Measurements from ENCODE around the gene CDKN1B. TPM values are rescaled to one million over a fixed set of nuclear protein-coding genes. Genes with fewer than 3 reads are reported as not detected.

CDKN1B gene
- total RNA-seq, 2 donors from 2014 or later: 202 to 252 TPM

GRCh38 chr12:12722435-12723148 lies 5.4 kb downstream of the CDKN1B start:
- Mint-ChIP-seq H3K27me3 (no peaks in the 10 kb centered on the region), H3K4me3 (peak overlapping the region; percentile 97), H3K27ac (peak overlapping the region; percentile 100), H3K4me1 (peaks cover 36% of the 10 kb centered on the region), H3K36me3 (ENCODE audit: low read depth) (peaks cover 23% of the 10 kb centered on the region)
- H3K9me3 ChIP-seq (ENCODE audit: control insufficient read depth, low read length, poor library complexity, severe bottlenecking): no peaks in the 10 kb centered on the region
- ATAC-seq: no peak
- no peak for DNase-seq

DNA sequence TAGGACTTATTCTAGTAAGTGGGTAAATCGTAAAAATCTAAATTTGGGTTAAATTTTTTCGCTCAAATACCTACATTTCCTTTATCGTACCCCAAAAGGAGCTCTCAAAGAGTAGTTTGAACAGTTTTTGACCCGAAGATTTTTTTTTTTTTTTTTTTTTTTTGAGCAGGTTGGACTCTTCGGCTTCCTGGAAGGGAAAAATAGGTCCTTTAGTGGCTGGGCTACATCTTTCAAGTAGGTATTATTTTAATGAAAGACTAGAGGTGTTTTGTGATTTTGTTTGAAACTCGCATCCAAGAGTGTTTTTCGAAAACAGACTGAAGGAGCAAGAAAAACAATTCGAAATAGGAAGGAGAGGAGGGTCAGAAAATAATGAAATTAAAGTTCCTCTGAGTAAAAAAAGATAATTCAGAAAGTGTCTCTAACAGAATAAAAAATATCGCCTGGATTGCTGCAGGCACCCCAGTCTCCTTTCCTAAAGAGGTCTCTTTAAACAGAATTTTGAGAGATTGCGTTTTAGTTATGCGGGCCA lies 6.0 kb downstream of the CDKN1B start:
- DNase-seq: no peak
- no peak for ATAC-seq
- H3K27me3 Mint-ChIP-seq: no peaks in the 10 kb centered on the region
- peaks cover 19% of the 10 kb centered on the region for H3K36me3 Mint-ChIP-seq (ENCODE audit: low read depth)
- H3K9me3 ChIP-seq (ENCODE audit: control insufficient read depth, low read length, poor library complexity, severe bottlenecking): no peaks in the 10 kb centered on the region
- H3K4me3 Mint-ChIP-seq: peak overlapping the region; percentile 97
- peaks cover 41% of the 10 kb centered on the region for H3K4me1 Mint-ChIP-seq
- H3K27ac Mint-ChIP-seq: peak overlapping the region; percentile 100

DNA sequence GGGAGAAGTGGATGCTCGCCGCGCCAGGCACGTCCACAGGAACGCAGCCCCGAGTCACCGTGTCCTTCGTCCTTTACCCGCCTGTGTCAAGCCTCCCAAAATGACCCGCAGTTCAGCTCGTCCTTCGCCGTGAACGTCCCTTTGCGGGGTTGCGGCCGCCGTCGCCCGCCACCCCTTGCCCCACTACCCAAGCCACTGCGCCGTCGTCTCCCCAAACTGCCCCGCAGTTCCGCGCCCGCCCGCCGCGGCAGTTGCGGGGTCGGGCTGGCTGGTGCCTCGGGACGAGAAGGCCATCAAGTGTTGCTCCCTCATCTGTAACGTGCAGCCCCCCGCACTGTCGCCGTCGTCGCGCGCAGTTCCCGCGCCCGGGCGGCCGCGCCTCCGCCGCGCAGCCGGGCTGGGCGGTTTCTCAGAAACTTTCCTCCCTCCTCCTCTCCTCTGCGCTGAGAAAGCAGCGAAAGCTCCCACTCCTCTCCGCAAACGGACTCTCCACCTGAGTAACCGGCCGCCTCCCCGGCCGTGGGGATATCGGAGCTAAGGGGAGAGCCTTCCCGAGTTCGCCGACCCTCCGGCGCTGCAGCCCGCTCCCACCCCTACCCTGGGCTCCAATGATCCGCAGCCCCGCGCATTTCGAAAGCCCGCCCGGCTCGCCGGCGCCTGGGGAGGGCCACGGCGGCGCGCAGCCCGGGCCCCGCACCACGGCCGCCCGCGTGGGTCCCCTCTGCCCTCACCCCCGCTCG lies 6.7 kb downstream of the CDKN1B start:
- peaks cover 42% of the 10 kb centered on the region for H3K4me1 Mint-ChIP-seq
- H3K27ac Mint-ChIP-seq: peak overlapping the region; percentile 100
- H3K36me3 Mint-ChIP-seq (ENCODE audit: low read depth): peaks cover 19% of the 10 kb centered on the region
- H3K4me3 Mint-ChIP-seq: peak overlapping the region; percentile 97
- DNase-seq: peak; percentile 15 to 35 (median 26)
- no peak for ATAC-seq
- no peaks in the 10 kb centered on the region for H3K9me3 ChIP-seq (ENCODE audit: control insufficient read depth, low read length, poor library complexity, severe bottlenecking)
- no peaks in the 10 kb centered on the region for H3K27me3 Mint-ChIP-seq

- Mint-ChIP-seq H3K27ac (peak overlapping the region; percentile 100), H3K36me3 (ENCODE audit: low read depth) (peaks cover 14% of the 10 kb centered on the region), H3K4me3 (peak overlapping the region; percentile 97), H3K27me3 (no peaks in the 10 kb centered on the region), H3K4me1 (peaks cover 39% of the 10 kb centered on the region)
- ATAC-seq (no peak), DNase-seq (no peak)
- no peaks in the 10 kb centered on the region for H3K9me3 ChIP-seq (ENCODE audit: control insufficient read depth, low read length, poor library complexity, severe bottlenecking)
Observed at GRCh38 chr12:12724421-12725085, 7.4 kb downstream of the CDKN1B start.

- H3K27me3 Mint-ChIP-seq: no peaks in the 10 kb centered on the region
- H3K9me3 ChIP-seq (ENCODE audit: control insufficient read depth, low read length, poor library complexity, severe bottlenecking): no peaks in the 10 kb centered on the region
- H3K27ac Mint-ChIP-seq: peak overlapping the region; percentile 100
- ATAC-seq: peak; percentile 75
- peaks cover 44% of the 10 kb centered on the region for H3K4me1 Mint-ChIP-seq
- DNase-seq: peak; percentile 81 to 91 (median 85)
- peak overlapping the region; percentile 97 for H3K4me3 Mint-ChIP-seq
- peaks cover 14% of the 10 kb centered on the region for H3K36me3 Mint-ChIP-seq (ENCODE audit: low read depth)
Observed at GRCh38 chr12:12725086-12725955, 8.2 kb downstream of the CDKN1B start.

DNA sequence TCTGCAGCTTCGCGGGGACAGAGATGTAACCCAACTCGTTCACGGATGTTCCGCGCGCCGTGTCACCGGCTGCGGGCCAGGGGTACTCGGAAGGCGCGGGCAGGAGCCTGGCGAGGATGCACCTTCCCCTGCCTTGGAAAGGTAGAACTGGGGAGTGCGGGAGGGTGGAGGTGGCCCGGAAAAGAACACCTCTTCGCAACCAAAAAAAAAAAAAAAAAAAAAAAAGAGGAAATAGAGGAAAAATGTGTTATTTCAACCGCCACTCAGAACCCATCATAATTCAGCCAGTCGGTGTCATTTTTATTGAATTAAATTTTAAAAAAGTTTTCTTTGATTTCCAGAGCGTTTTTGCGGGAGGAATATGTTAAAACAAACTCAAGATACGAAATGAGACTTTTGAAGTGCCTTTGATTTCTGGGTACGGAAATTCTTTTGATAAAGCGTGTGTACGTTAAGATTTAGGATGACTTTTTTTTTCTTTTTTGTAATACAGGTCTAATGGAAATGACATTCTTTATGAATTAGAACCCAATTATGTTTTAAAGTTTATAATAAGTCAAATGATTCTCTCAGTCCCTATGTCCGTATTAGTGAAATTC lies 8.9 kb downstream of the CDKN1B start:
- H3K9me3 ChIP-seq (ENCODE audit: control insufficient read depth, low read length, poor library complexity, severe bottlenecking): no peaks in the 10 kb centered on the region
- H3K4me3 Mint-ChIP-seq: peak overlapping the region; percentile 97

GRCh38 chr12:12726555-12727093 lies 9.5 kb downstream of the CDKN1B start:
- Mint-ChIP-seq H3K4me1 (peaks cover 38% of the 10 kb centered on the region), H3K4me3 (peak overlapping the region; percentile 97), H3K27ac (peak overlapping the region; percentile 100), H3K36me3 (ENCODE audit: low read depth) (peaks cover 7% of the 10 kb centered on the region), H3K27me3 (no peaks in the 10 kb centered on the region)
- ATAC-seq (no peak), DNase-seq (no peak)
- no peaks in the 10 kb centered on the region for H3K9me3 ChIP-seq (ENCODE audit: control insufficient read depth, low read length, poor library complexity, severe bottlenecking)

More for the DNA sequence above, 8.9 kb downstream of the CDKN1B start:
- Mint-ChIP-seq H3K36me3 (ENCODE audit: low read depth) (peaks cover 8% of the 10 kb centered on the region), H3K27me3 (no peaks in the 10 kb centered on the region), H3K4me1 (peaks cover 37% of the 10 kb centered on the region), H3K27ac (peak overlapping the region; percentile 100)
- DNase-seq: no peak
- ATAC-seq: no peak

GRCh38 chr12:12731178-12731577 lies 14.0 kb downstream of the CDKN1B start:
- DNase-seq: no peak
- Mint-ChIP-seq H3K27ac (no peak overlapping the region), H3K4me3 (no peak overlapping the region), H3K4me1 (peaks cover 42% of the 10 kb centered on the region), H3K27me3 (no peaks in the 10 kb centered on the region), H3K36me3 (ENCODE audit: low read depth) (peaks cover 2% of the 10 kb centered on the region)
- no peak for ATAC-seq
- H3K9me3 ChIP-seq (ENCODE audit: control insufficient read depth, low read length, poor library complexity, severe bottlenecking): no peaks in the 10 kb centered on the region

GRCh38 chr12:12731785-12732184 lies 14.6 kb downstream of the CDKN1B start:
- DNase-seq: no peak

DNA sequence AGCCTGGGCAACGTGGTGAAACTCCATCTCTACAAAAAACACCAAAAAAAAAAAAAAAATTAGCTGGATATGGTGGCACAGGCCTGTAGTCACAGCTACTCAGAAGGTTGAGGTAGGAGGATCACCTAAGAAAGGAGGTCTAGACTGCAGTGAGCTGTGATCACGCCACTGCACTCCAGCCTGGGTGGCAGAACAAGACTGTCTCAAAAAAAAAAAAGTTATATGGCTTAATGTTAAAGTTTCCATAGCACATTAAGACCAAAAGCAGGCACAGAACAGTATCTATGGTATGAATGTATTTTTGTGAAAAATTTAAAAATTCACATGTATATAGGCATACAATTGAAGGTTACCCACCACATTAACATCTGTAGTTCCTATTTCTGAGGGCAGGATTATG lies 15.9 kb downstream of the CDKN1B start:
- H3K4me1 Mint-ChIP-seq: peaks cover 42% of the 10 kb centered on the region
- peak overlapping the region; percentile 95 for H3K27ac Mint-ChIP-seq
- no peak overlapping the region for H3K4me3 Mint-ChIP-seq
- no peak for ATAC-seq
- no peak for DNase-seq
- no peaks in the 10 kb centered on the region for H3K27me3 Mint-ChIP-seq
- H3K36me3 Mint-ChIP-seq (ENCODE audit: low read depth): no peaks in the 10 kb centered on the region
- H3K9me3 ChIP-seq (ENCODE audit: control insufficient read depth, low read length, poor library complexity, severe bottlenecking): no peaks in the 10 kb centered on the region

More at GRCh38 chr12:12731785-12732184, 14.6 kb downstream of the CDKN1B start:
- Mint-ChIP-seq H3K4me3 (no peak overlapping the region), H3K36me3 (ENCODE audit: low read depth) (no peaks in the 10 kb centered on the region), H3K27me3 (no peaks in the 10 kb centered on the region), H3K27ac (peak overlapping the region; percentile 67), H3K4me1 (peaks cover 42% of the 10 kb centered on the region)
- ATAC-seq: no peak
- no peaks in the 10 kb centered on the region for H3K9me3 ChIP-seq (ENCODE audit: control insufficient read depth, low read length, poor library complexity, severe bottlenecking)

DNA sequence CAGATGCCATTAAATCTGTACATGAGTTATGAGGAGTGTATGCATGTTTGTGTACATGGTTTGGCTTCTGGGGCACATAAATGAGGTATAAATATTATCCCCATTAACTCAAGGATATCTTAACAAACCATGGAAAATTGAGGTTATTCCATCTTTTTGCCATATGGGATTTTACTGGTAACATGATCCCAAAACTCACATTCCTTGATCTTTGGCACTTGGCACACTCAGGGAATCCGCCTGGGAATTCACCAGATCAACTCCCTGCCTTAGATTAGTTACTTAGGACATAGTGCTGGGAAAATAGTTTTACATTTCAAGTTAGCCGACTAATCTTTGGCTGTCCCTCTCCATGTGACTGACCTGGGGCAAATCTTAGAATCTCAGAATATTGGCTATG lies 16.9 kb downstream of the CDKN1B start:
- no peak for DNase-seq
- no peaks in the 10 kb centered on the region for H3K9me3 ChIP-seq (ENCODE audit: control insufficient read depth, low read length, poor library complexity, severe bottlenecking)
- Mint-ChIP-seq H3K36me3 (ENCODE audit: low read depth) (peaks cover 2% of the 10 kb centered on the region), H3K27ac (peak overlapping the region; percentile 95), H3K4me1 (peaks cover 41% of the 10 kb centered on the region), H3K4me3 (no peak overlapping the region), H3K27me3 (no peaks in the 10 kb centered on the region)
- no peak for ATAC-seq

DNA sequence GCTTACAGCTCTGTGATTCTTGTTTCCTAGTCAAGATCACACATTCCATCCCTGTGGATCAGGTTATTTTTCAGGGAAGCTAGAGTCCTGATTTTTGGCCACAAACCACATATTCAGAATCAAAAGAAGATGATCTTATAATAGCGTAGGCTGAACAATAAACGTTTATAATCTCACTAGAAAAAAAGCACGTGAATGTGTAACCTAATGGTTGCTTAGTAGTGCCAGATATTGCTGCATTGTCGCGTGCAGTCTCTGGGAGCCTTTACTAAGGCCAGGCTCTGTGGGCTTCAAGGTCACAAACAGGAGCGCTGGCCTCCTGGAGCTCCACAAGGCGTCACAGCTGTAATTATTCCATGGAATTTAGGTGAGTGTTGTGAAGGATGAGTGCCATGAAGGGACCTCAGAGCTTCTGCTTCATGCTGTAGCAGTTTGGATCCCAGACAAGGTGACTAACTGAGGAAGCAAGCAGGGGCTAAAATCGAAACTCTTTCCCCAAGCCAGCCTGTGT lies 17.4 kb downstream of the CDKN1B start:
- Mint-ChIP-seq H3K36me3 (ENCODE audit: low read depth) (peaks cover 4% of the 10 kb centered on the region), H3K27me3 (no peaks in the 10 kb centered on the region), H3K4me1 (peaks cover 41% of the 10 kb centered on the region), H3K4me3 (peak overlapping the region; percentile 64), H3K27ac (peak overlapping the region; percentile 95)
- DNase-seq (no peak), ATAC-seq (no peak)
- no peaks in the 10 kb centered on the region for H3K9me3 ChIP-seq (ENCODE audit: control insufficient read depth, low read length, poor library complexity, severe bottlenecking)

Data from T-helper 17 cell (primary cell).